Fibroblast of pulmonary artery (primary cell): ENCODE measurements around the gene WSCD2.

Experiments used
- DNase-seq: peaks from one replicate; pipeline ENCODE4 v3.0.0-alpha.2; 2010; ENCODE audit warnings: low read depth
- H3K4me3 ChIP-seq: replicated peaks from 2 replicates; pipeline ENCODE4 v1.5.1; 2011; ENCODE audit warnings: low read depth, mild to moderate bottlenecking, control low read depth, low read length, moderate library complexity
- TF ChIP-seq, protein P1 (sequence below): IDR thresholded peaks from 2 replicates; pipeline ENCODE4 v1.5.1; 2011; ENCODE audit warnings: mild to moderate bottlenecking, control low read depth, low read length, inconsistent platforms; ENCODE audit errors: missing control alignments

Gene WSCD2

DNA sequence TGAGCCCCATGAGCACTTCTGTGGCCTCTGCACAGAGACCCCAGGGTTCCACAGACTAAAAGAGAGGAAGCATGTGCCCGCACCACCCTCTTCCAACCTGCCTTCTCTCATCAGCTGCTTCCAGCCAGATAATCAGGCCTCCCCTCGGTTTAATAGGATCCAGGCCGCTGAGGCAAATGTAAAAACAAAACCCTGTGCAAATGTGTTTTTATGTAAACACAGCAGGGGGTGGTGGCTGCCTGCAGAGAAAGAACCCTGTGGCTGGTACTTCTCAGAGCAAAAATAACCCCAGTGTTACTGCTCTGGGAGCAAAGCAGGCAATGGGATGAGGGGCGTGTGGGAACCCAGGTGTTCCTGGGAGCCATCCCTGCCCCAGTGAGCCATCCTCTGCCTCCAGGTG, 46.2 kb downstream of the WSCD2 start:
- H3K4me3 ChIP-seq: no peak overlapping the region
- TF ChIP-seq, protein P1, sequence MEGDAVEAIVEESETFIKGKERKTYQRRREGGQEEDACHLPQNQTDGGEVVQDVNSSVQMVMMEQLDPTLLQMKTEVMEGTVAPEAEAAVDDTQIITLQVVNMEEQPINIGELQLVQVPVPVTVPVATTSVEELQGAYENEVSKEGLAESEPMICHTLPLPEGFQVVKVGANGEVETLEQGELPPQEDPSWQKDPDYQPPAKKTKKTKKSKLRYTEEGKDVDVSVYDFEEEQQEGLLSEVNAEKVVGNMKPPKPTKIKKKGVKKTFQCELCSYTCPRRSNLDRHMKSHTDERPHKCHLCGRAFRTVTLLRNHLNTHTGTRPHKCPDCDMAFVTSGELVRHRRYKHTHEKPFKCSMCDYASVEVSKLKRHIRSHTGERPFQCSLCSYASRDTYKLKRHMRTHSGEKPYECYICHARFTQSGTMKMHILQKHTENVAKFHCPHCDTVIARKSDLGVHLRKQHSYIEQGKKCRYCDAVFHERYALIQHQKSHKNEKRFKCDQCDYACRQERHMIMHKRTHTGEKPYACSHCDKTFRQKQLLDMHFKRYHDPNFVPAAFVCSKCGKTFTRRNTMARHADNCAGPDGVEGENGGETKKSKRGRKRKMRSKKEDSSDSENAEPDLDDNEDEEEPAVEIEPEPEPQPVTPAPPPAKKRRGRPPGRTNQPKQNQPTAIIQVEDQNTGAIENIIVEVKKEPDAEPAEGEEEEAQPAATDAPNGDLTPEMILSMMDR: no peak
- no peak for DNase-seq

DNA sequence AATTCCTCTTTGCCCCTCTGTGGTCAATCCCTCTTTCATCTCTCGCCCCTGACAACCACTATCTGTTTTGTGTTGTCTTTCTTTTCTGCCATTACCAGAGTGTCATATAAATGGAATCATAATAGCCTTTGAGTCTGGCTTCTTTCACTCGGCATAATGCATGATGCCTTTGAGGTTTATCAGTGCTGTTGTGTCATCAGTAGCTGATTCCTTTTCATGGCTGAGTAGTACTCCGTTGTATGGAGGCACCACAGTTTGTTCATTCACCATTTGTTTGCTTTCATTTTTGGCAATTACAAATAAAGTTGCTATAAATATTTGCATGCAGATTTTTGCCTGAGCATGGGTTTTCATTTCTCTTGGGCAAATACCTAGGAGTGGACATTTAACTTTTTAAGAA, 47.2 kb downstream of the WSCD2 start:
- H3K4me3 ChIP-seq: no peak overlapping the region
- TF ChIP-seq, protein P1: no peak
- DNase-seq: no peak

DNA sequence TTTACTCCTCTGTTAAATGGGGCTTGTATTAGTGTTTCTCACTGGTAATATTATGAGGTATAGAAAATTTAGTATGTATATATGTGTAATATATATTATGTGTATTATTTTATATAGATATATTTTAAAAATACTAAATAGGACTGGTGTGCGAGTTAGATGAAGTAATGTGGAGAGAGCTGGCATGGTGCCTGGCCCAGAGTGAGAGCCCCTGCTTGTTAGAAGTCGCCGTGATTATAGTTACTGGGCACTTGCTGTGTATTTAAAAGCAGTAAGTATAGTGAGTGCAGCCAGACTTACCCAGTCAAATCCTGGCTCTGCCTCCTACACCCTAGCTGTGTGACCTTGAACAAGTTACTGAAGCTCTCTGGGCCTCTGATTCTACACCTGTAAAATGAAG, 48.0 kb downstream of the WSCD2 start:
- no peak overlapping the region for H3K4me3 ChIP-seq
- TF ChIP-seq, protein P1: no peak
- no peak for DNase-seq

DNA sequence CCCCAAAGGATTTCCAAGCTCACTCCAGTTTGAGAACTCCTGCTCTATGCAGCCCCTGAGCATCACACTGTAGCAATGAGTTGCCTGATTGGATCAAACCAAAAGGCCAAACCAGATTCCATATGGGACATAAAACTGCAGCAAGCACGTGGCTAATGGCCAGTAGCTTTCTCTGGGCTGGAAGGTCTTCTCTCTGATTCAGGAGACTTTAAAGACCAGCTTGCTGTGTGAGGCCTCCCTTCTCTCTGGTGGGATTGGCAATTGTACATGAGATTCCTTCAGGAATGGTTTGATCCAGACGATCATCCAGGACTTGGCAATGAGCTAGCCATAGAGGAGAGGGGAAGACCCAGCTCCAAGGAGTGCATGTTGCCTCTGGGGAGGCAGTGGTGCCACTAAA, 50.2 kb downstream of the WSCD2 start:
- TF ChIP-seq, protein P1: no peak
- DNase-seq: no peak
- H3K4me3 ChIP-seq: no peak overlapping the region

DNA sequence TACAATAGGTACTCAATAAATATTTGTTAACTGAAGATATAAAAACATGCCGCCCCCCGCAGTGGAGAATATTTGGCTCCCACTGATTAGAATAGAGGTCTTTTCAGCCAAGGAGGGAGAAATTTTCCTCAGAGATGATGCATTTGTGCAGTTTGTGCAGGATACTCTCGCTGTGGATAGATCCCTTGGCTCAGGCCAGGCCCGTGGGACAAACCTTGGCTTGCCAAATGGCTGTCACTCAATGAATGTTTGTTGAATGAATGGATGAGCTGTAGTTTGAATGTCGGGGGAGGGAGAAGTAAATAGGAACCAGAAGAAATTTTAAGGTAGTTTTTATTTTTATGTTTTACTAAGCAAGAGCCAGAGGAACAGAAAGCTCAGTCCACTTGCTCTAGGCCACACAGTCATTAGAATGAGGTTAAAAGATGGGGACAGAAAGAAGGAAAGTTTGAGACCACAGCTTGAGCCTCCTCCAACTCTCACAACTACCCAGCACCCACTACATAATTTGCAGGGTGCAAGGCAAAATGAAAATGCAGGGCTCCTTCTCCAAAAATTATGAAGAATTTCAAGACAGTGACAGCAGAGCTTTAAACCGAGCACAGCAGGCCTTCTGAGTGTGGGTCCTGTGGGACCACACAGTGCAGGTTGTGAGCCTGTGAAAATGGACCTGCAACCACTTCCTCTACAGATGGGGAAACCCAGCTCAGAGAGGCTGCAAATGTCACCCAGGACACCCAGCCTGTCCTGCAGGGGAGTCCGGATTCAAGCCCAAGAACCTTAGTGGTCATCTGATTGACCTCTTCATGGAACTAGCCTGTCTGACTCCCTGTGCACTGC, 51.4 kb downstream of the WSCD2 start:
- no peak for DNase-seq
- no peak overlapping the region for H3K4me3 ChIP-seq
- TF ChIP-seq, protein P1: no peak

DNA sequence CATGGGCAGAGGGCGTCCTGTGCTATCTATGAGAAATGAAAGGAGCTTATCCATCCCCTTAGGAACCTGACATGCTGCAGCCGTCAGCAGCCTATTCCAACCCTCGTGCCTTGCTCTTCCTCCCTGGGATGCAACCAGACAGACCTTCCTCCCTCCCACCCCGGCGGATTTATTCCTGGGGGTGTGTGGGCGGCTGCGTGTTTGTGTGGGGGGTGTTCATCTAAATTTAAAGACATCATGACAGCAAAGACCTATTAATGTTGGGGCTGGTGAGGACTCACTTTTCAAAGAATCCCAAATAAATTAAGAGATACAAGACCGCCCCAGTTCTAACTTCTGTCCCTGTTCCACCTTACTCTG, 52.0 kb downstream of the WSCD2 start:
- no peak overlapping the region for H3K4me3 ChIP-seq
- DNase-seq: no peak
- TF ChIP-seq, protein P1: no peak

DNA sequence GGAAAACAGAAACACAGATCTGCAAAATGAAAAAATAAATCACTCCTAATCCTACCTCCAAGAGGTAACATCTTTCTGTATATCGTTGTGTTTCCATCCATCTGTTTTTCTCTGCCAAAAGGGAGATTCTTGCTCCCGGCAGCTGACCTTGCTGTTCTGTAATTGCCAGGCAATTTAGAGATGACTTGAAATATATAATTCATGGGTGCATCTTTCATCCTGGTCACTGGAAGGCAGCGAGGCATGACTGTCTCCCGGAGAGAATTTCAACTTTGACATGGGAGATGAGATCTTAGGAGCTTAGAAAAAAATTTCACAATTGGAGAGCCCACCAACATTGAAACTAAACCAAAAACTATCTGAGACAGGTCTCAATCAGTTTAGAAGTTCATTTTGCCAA, 53.0 kb downstream of the WSCD2 start:
- no peak overlapping the region for H3K4me3 ChIP-seq
- no peak for DNase-seq
- TF ChIP-seq, protein P1: no peak
